Ectodermal cell (in vitro differentiated cells): ENCODE data around the gene CHD1L.

Experiments used
- H3K27ac ChIP-seq: 2 replicates; pipeline ENCODE4 v1.7.0; 2013; ENCODE audit warnings: mild to moderate bottlenecking, low read depth, low read length; ENCODE audit not compliant: insufficient read depth, poor library complexity, severe bottlenecking
- H3K27me3 ChIP-seq: 2 replicates; pipeline ENCODE4 v1.7.0; 2013; ENCODE audit warnings: mild to moderate bottlenecking, low read length; ENCODE audit not compliant: insufficient read depth, control insufficient read depth, poor library complexity, severe bottlenecking
- H3K36me3 ChIP-seq: one replicate; pipeline ENCODE4 v1.7.0; 2013; ENCODE audit warnings: low read length; ENCODE audit not compliant: control insufficient read depth, insufficient read depth
- H3K4me1 ChIP-seq: one replicate; pipeline ENCODE4 v1.7.0; 2013; ENCODE audit warnings: low read length; ENCODE audit not compliant: control insufficient read depth, insufficient read depth
- H3K4me3 ChIP-seq: 2 replicates; pipeline ENCODE4 v1.7.0; 2013; ENCODE audit warnings: low read depth, low read length, control low read depth; ENCODE audit not compliant: insufficient read depth
- H3K9me3 ChIP-seq: 2 replicates; pipeline ENCODE4 v1.7.0; 2013; ENCODE audit warnings: mild to moderate bottlenecking, low read length, moderate library complexity; ENCODE audit not compliant: control insufficient read depth
- whole genome bisulfite sequencing, 2 experiments: methylation state at CpG; one replicate each; pipeline ENCODE4 v1.1.7; 2013; ENCODE audit warnings: missing lambda C conversion rate in 2 of 2; 5-methylcytosine and 5-hydroxymethylcytosine counted together

The CHD1L gene

DNA sequence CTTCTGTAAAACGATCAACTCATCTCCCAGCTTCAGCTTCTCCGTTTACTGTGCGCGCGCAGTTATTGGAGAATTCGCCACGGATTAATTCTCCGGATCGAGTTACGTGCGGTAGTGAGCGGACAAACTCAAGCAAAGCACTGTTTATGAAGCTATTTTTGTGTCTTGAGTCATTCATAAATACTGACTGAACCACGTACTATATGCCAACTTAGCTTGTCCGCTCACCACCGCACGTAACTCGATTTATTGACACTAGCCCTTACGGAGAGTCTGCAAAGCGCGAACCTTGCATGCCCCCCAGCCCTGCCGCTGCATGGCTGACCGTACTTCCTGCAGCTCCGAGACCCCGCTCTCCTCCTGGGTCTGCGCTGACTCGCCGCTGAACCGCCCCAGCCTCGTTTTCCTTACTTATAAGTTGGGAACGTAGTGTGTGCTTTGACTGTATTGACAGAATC lies 773 bp downstream of the CHD1L start:
- H3K4me1 ChIP-seq = peaks cover 4% of the 10 kb centered on the region
- peak overlapping the region; percentile 97 for H3K4me3 ChIP-seq
- no peaks in the 10 kb centered on the region for H3K9me3 ChIP-seq
- WGBS, 2 experiments = 0% methylated on average over 27 to 28 of the region's 30 CpGs
- no peak overlapping the region for H3K27ac ChIP-seq
- peaks cover 7% of the 10 kb centered on the region for H3K27me3 ChIP-seq
- H3K36me3 ChIP-seq = no peaks in the 10 kb centered on the region

DNA sequence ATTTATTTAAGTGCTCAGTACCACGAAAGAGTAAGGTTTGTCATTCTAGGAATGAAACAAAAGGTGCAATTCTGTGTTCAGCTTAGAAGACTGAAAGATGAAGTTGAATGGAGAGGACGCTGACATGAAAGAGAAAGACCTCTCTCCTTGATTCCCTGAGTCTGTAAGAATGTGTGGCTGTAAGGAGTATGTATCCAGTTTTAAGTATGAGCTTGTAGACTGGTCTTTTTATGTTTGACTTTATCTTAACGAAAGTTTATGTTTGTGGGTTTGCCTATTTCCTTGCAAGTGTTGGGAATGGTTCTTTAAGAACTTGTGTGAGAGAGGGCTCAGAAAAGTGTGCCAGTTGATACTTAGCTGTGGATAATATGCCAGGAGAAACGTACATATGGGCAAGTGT lies 1.4 kb downstream of the CHD1L start:
- peaks cover 4% of the 10 kb centered on the region for H3K4me1 ChIP-seq
- H3K27me3 ChIP-seq = peaks cover 7% of the 10 kb centered on the region
- whole genome bisulfite sequencing, 2 experiments = 10 to 17% methylated on average over 4 of the region's 4 CpGs
- no peak overlapping the region for H3K27ac ChIP-seq
- H3K9me3 ChIP-seq = no peaks in the 10 kb centered on the region
- H3K4me3 ChIP-seq = peak overlapping the region; percentile 97
- no peaks in the 10 kb centered on the region for H3K36me3 ChIP-seq

DNA sequence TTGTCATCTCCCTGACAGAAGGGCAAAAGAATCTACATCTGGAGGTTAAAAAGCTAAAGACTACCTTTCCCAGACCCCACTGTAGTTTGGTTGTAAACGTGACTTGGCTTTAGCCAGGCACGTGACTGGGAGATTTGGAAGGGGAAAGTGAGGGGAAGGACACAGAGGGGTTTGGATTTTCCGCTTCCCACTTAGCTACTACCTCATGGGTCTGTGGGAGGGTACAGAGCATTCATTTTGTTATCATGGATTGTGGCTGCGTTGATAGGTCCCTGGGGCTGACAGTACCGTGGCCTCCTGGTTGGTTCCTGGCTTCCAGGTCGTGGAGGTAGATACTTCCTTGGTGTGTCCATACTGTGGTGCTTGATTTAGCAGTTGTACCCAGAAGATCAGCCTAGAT lies 2.6 kb downstream of the CHD1L start:
- H3K4me3 ChIP-seq = no peak overlapping the region
- H3K27me3 ChIP-seq = peaks cover 7% of the 10 kb centered on the region
- H3K27ac ChIP-seq = no peak overlapping the region
- 85 to 87% methylated on average over 6 of the region's 6 CpGs for WGBS, 2 experiments
- H3K4me1 ChIP-seq = peaks cover 6% of the 10 kb centered on the region
- no peaks in the 10 kb centered on the region for H3K9me3 ChIP-seq
- no peaks in the 10 kb centered on the region for H3K36me3 ChIP-seq

DNA sequence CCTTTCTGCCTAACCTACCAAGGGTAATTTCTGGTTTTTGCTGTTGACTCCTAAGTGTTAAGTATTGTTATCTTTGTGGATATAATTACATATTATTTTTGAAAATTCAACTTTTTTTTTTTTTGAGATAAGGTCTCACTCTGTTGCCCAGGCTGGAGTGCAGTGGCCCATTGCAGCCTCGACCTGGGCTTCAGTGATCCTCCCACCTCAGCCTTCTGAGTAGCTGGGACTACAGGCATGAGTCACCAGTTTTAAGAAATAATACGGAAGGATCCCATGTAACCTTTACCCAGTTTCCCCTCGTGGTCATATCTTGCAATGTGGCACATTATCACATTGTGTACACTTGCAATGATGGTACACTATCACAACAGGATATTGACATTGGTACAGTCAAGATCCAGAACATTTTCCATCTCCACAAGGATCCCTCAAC lies 3.1 kb downstream of the CHD1L start:
- Histone ChIP-seq H3K27me3 (peaks cover 7% of the 10 kb centered on the region), H3K4me1 (peaks cover 8% of the 10 kb centered on the region), H3K36me3 (no peaks in the 10 kb centered on the region), H3K27ac (no peak overlapping the region), H3K9me3 (no peaks in the 10 kb centered on the region), H3K4me3 (no peak overlapping the region)
- 93 to 96% methylated on average over 3 of the region's 3 CpGs for WGBS, 2 experiments

DNA sequence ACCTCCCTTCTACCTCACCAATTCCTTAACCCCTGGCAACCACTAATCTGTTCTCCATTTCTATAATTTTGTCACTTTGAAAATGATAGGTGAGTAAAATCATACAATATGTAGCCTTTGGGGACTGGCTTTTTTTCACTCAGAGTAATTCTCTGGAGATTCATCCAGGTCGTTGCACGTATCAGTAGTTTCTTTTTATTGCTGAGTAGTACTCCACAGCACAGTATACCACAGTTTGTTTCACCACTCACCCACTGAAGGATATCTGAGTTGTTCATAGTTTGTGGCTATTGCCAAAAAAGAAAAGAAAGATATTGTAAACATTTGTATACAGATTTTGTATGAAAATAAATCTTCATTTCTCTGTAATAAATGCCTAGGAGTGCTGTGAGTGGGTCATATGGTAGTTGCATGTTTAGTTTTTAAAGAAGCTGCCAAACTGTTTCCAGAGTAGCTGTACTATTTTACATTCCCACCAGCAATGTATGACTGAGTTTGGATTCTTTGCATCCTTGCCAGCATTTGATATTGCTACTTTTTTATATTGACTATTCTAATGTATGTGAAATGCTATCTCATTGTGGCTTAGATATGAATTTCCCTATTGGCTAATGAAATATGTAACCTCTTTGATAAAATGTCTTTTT lies 3.7 kb downstream of the CHD1L start:
- no peak overlapping the region for H3K4me3 ChIP-seq
- H3K9me3 ChIP-seq = no peaks in the 10 kb centered on the region
- peaks cover 7% of the 10 kb centered on the region for H3K27me3 ChIP-seq
- H3K36me3 ChIP-seq = no peaks in the 10 kb centered on the region
- peaks cover 8% of the 10 kb centered on the region for H3K4me1 ChIP-seq
- H3K27ac ChIP-seq = no peak overlapping the region
- 96 to 100% methylated on average over 2 of the region's 2 CpGs for WGBS, 2 experiments

DNA sequence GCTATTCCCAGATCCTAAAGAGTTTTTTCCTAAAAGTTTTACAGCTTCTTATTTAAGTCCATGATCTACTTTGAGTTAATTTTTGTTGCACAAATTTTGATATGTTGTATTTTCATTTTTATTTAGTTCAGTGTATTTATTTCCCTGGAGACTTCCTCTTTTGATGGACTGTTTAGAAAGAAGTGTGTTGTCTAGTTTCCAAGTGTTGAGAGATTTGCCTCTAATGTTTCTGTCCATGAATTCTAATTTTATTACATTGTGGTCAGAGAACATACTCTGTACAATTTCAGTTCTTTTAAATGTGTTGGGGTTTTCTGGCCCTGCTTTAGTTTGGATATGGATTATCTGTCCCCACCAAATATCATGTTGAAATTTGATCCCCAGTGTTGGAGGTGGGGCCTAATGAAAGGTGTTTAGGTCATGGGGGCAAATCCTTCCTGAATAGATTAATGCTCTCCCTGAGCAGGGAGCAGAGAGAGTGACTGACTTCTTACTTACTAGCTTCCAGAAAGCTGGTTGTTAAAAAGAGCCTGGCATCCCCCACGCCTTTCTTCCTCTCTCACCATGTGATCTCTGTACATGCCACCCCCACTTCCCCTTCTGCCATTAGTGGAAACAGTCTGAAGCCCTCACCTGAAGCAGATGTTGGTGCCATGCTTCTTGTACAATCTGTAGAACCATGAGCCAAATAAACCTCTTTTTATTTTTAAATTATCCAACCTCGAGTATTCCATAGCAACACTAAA lies 4.6 kb downstream of the CHD1L start:
- no peak overlapping the region for H3K4me3 ChIP-seq
- H3K27ac ChIP-seq = no peak overlapping the region
- H3K9me3 ChIP-seq = no peaks in the 10 kb centered on the region
- H3K27me3 ChIP-seq = peaks cover 1% of the 10 kb centered on the region
- 72 to 83% methylated on average over 2 of the region's 2 CpGs for WGBS, 2 experiments
- H3K4me1 ChIP-seq = peaks cover 8% of the 10 kb centered on the region
- H3K36me3 ChIP-seq = no peaks in the 10 kb centered on the region

DNA sequence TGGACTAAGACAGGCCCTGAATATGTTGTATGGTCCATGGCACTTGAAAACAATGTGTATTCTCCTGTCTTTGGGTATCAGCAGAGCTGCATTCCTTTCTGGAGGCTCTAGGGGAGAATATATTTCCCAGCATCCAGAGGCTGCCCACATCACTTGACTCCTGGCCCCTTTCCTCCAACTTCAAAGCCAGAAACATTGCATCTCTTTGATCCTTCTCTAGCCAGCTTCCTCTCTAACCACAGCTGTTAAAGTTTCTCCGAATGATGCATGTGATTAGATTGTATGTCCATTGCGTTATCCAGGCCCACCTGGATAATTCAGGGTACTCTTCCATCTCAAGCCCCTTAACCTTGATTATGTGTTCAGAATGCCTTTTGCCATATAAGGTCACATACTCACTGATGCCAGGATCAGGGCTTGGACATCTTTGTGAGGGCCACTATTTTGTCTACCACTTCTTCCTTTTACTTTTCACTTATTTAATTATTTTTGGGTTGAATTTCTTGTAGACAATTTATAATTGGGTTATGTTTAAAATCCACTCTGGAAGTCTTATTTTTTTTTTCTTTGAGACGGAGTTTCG lies 5.3 kb downstream of the CHD1L start:
- H3K4me3 ChIP-seq = no peak overlapping the region
- peaks cover 8% of the 10 kb centered on the region for H3K4me1 ChIP-seq
- H3K9me3 ChIP-seq = no peaks in the 10 kb centered on the region
- H3K27ac ChIP-seq = no peak overlapping the region
- H3K27me3 ChIP-seq = no peaks in the 10 kb centered on the region
- 95 to 99% methylated on average over 4 of the region's 4 CpGs for WGBS, 2 experiments
- H3K36me3 ChIP-seq = no peaks in the 10 kb centered on the region

DNA sequence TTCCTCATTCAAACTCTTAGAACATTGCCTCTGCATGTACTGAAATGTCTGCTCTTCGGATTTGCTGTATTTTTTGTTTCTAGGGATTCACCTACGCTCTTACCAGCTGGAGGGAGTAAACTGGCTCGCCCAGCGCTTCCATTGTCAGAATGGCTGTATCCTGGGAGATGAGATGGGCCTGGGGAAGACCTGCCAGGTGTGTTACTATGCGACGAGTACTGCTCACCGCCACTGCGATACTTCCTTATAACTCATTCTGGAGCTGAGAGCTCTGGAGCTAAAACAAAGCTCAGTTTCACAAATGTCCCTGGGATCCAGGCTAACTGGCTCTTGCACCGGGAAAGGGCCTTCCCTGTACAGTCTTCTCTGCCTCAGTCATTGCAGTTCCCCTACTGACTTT lies 10.1 kb downstream of the CHD1L start:
- Histone ChIP-seq H3K36me3 (no peaks in the 10 kb centered on the region), H3K9me3 (no peaks in the 10 kb centered on the region), H3K27me3 (no peaks in the 10 kb centered on the region), H3K4me3 (no peak overlapping the region), H3K4me1 (peaks cover 4% of the 10 kb centered on the region), H3K27ac (no peak overlapping the region)
- 96 to 97% methylated on average over 9 of the region's 9 CpGs for WGBS, 2 experiments

DNA sequence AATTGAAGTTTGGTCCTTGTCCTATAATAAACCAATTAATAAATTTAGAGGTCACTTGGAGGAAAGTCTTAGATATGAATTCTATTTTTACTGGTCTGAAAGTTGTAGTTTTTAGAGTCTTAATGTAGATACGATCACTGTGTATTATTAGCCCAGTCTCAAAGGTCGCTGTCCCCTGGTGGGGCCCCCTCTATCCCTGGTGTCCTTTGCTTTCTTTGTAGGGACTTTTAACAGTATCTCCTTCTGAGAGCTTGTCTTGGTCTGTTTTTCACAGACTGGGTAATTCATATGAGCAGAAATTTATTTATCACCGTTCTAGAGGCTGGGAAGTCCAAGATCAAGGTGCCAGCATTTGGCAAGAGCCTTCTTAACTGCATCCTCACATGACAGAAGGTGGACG lies 18.5 kb downstream of the CHD1L start:
- WGBS, 2 experiments = 94 to 95% methylated on average over 4 of the region's 4 CpGs
- no peaks in the 10 kb centered on the region for H3K27me3 ChIP-seq
- no peak overlapping the region for H3K27ac ChIP-seq
- H3K36me3 ChIP-seq = peaks cover 34% of the 10 kb centered on the region
- H3K4me3 ChIP-seq = no peak overlapping the region
- no peaks in the 10 kb centered on the region for H3K9me3 ChIP-seq
- H3K4me1 ChIP-seq = no peaks in the 10 kb centered on the region

DNA sequence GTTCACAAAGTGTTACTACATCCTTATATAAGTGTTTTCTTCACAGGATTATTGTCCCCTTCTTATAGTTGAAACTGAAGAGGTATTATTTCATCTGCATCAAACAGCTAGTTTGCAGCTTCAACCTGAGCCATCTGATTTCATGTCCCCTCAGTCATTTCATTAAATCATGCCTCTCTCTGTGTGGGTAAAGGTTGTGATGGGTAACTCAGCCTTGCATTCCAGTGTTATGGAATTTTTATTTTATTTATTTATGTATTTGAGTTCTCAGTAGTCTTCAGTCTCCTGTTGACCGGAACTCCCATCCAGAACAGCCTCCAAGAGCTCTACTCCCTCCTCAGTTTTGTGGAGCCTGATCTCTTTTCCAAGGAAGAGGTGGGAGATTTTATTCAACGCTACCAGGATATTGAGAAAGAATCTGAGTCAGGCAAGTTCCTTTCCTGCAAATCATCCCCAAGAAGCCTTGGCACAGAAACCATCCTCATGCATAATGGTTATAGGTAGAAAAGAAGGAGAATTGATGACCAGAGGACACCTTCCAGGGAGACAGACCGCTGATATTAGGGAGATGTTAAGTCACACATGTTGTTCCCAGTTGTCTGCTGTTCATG lies 21.8 kb downstream of the CHD1L start:
- H3K36me3 ChIP-seq = peaks cover 47% of the 10 kb centered on the region
- H3K9me3 ChIP-seq = no peaks in the 10 kb centered on the region
- no peaks in the 10 kb centered on the region for H3K4me1 ChIP-seq
- H3K27me3 ChIP-seq = no peaks in the 10 kb centered on the region
- no peak overlapping the region for H3K27ac ChIP-seq
- 96 to 98% methylated on average over 2 to 3 of the region's 3 CpGs for WGBS, 2 experiments
- H3K4me3 ChIP-seq = no peak overlapping the region
